HG03135 (cell line): ENCODE measurements around the gene ADNP2.

Source experiments
- ATAC-seq: cut with Tn5 transposase; IDR thresholded peaks from one replicate; pipeline ENCODE4 v1.9.1; 2021; ENCODE audit warnings: mild to moderate bottlenecking, moderate library complexity; ENCODE audit not compliant: unreplicated experiment

ADNP2 gene

DNA sequence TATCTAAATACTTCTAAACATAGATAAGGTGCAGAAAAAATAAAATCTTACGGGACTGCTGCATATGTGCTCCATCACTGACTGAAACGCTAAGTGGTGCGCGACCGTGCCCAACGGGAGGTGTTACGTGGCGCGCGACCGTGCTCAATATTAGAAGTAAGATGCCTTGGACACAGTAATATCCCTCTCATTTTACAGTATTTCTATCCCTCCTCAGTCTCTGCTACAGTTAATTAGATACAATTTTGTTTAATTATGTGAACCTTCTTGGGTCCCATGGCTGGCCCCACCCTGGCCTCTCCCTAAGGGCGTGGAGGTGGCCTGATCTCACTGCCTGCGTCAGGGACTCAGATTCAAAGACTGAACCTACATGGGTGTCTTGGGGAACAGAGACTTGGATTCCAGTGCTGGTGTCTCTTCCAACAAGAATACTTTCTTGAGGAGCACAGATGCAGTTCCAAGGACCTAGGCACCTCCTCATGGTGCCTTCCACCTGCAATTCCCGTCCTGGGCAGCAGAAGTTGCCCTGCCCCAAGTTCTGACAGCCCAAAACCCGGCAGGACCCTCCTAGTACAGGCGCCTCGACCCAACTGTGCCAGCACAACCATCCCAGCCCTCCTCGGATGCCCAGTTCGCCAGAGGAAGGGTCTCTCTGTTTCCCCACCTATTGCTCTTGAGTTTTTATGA, 79.0 kb downstream of the ADNP2 start:
- no peak for ATAC-seq

DNA sequence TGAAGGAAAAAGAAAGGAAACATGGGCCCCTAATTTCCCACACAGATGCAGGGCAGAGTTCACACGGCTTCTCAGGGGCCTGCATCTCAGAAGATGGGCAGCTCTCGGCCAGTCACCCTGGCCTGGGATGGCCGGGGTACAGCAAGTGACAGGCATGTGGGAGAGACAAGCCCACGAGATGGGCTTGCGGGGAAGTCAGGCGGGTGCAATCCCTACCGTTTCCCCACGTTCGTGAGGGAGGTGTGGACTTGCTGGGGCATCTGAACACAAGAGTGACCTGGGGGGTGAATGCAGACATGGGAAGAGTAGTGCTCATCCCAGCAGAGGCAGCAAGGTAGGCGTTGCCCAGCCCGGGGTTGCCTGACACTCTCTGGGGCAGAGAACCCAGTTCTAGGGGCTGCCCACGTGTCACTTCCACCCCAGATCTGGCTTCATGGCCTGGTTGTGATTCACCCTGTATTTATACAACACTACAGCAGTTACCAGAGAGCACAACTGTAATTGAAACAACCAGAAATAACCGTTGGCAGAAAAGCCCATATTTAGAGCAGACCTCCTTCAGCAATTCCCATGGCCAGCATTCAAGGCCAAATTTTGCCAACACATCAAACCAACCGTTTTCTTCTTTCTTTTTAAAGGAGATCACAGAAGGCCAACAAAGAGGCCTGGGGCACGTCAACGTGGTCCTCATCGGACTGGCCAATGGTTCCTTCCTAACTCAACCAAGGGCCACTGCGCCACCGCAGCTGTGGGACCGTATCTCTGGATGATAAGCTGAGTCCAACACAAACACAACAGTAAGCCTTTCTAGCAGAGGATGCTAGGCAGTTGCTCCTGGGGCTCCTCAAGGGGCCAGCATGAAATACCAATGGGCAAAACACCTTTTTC, 79.8 kb downstream of the ADNP2 start:
- ATAC-seq, result no peak

DNA sequence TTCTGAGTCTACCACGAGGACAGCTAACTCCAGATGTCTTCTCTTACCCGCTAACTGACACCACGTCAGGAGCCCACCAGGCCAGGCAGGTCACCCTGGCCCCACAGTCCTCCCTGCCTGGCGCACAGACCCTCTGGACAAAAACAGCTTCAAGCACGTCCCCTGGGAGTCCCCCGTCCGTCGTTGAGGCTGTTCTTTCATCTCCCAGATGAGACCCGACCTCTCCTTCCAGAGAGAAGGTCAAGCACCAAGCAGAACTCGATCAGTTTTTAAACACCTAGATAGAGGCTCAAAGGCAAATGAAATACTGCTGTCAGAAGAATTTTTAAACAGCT, 80.4 kb downstream of the ADNP2 start:
- no peak for ATAC-seq
